Keratinocyte (primary cell): ENCODE data around the gene RNF182.

ENCODE experiments used
- CTCF ChIP-seq, 3 experiments: IDR thresholded peaks in 1 of 3; conservative IDR thresholded peaks in 1 of 3; optimal IDR thresholded peaks in 1 of 3; 2 replicates in 2 of 3; 3 replicates in 1 of 3; pipeline versions ENCODE3 to v1.5.1; 2011; ENCODE audit warnings: low read length in 3 of 3, mild to moderate bottlenecking in 3 of 3, moderate library complexity in 2 of 3, control low read depth in 1 of 3, inconsistent platforms in 1 of 3; ENCODE audit not compliant: insufficient read depth in 2 of 3; ENCODE audit errors: extremely low read depth in 1 of 3
- EZH2 ChIP-seq: IDR thresholded peaks from one replicate; pipeline ENCODE4 v1.6.1; 2012; ENCODE audit warnings: inconsistent platforms, mild to moderate bottlenecking, low read length, moderate library complexity

GRCh38 chr6:14015964-14016363, 91.2 kb downstream of the RNF182 start:
- TF ChIP-seq CTCF (optimal IDR thresholded peaks at IDR 0.05 in 1 of 3, IDR thresholded peaks at IDR 0.05 in 1 of 3, conservative IDR thresholded peaks at IDR 0.05 in 1 of 3; ENCODE audit: extremely low read depth in 1 of 3, insufficient read depth in 2 of 3, low read length in 3 of 3) (no peak), EZH2 (no peak)
